Astrocyte (in vitro differentiated cells and primary cell): ENCODE data around the gene GDAP1L1. TPM values are rescaled to one million over a fixed set of nuclear protein-coding genes. Genes with fewer than 3 reads are reported as not detected.
"Not testable (repeated sequence)": the region's sequence is repeated elsewhere in the genome, so short reads cannot be mapped to it uniquely, and the experiment has no call there.

Experiments
- DNase-seq: peaks from one replicate; pipeline ENCODE4 v3.0.0-alpha.2; 2010; ENCODE audit warnings: low read depth
- FAIRE-seq: peaks from 2 replicates; lab custom pipeline; 2011; peaks lifted over from hg19 to GRCh38; lab: Jason Lieb, UNC
- H2AFZ ChIP-seq: 2 replicates; pipeline ENCODE4 v1.6.0; 2012; ENCODE audit warnings: low read depth, low read length, inconsistent platforms
- H3K27ac ChIP-seq: 2 replicates; pipeline ENCODE4 v1.5.1; 2011; ENCODE audit warnings: low read depth, low read length, inconsistent platforms
- H3K27me3 ChIP-seq: 2 replicates; pipeline ENCODE4 v1.6.0; 2011; ENCODE audit warnings: low read length, inconsistent platforms; ENCODE audit not compliant: insufficient read depth
- H3K36me3 ChIP-seq: 2 replicates; pipeline ENCODE4 v1.5.1; 2011; ENCODE audit warnings: low read length, inconsistent platforms; ENCODE audit not compliant: insufficient read depth
- H3K4me1 ChIP-seq: 2 replicates; pipeline ENCODE4 v1.5.1; 2011; ENCODE audit warnings: low read length, inconsistent platforms; ENCODE audit not compliant: insufficient read depth
- H3K4me2 ChIP-seq: 2 replicates; pipeline ENCODE4 v1.6.0; 2012; ENCODE audit warnings: low read length, inconsistent platforms
- H3K4me3 ChIP-seq: 2 replicates; pipeline ENCODE4 v1.5.1; 2011; ENCODE audit warnings: low read depth, mild to moderate bottlenecking, low read length, inconsistent platforms; ENCODE audit not compliant: insufficient read depth
- H3K79me2 ChIP-seq: 2 replicates; pipeline ENCODE4 v1.6.0; 2012; ENCODE audit warnings: mild to moderate bottlenecking, low read length, inconsistent platforms; ENCODE audit not compliant: insufficient read depth
- H3K9ac ChIP-seq: 2 replicates; pipeline ENCODE4 v1.6.0; 2012; ENCODE audit warnings: mild to moderate bottlenecking, low read length, inconsistent platforms
- H3K9me3 ChIP-seq: 2 replicates; pipeline ENCODE4 v1.5.1; 2012; ENCODE audit warnings: low read depth, mild to moderate bottlenecking, low read length, inconsistent platforms; ENCODE audit not compliant: insufficient read depth
- H4K20me1 ChIP-seq: 2 replicates; pipeline ENCODE4 v1.6.0; 2012; ENCODE audit warnings: low read length, inconsistent platforms; ENCODE audit not compliant: insufficient read depth
- H3K27ac Mint-ChIP-seq: one replicate; pipeline ENCODE4 v1.8.0; 2021; ENCODE audit warnings: mild to moderate bottlenecking, mixed read lengths; ENCODE audit not compliant: unreplicated experiment
- H3K27me3 Mint-ChIP-seq: one replicate; pipeline ENCODE4 v1.8.0; 2021; ENCODE audit warnings: low read depth, mixed read lengths; ENCODE audit not compliant: unreplicated experiment
- H3K36me3 Mint-ChIP-seq: one replicate; pipeline ENCODE4 v1.8.0; 2021; ENCODE audit warnings: low read depth, mixed read lengths; ENCODE audit not compliant: unreplicated experiment
- H3K4me1 Mint-ChIP-seq: one replicate; pipeline ENCODE4 v1.8.0; 2021; ENCODE audit warnings: low read depth, mixed read lengths; ENCODE audit not compliant: unreplicated experiment
- H3K4me3 Mint-ChIP-seq: one replicate; pipeline ENCODE4 v1.8.0; 2021; ENCODE audit warnings: mild to moderate bottlenecking, moderate library complexity, mixed read lengths; ENCODE audit not compliant: unreplicated experiment
- H3K9me3 Mint-ChIP-seq: one replicate; pipeline ENCODE4 v1.8.0; 2021; ENCODE audit warnings: mild to moderate bottlenecking, mixed read lengths; ENCODE audit not compliant: unreplicated experiment
- CTCF ChIP-seq: IDR thresholded peaks from 2 replicates; pipeline ENCODE4 v1.5.1; 2011; ENCODE audit warnings: low read depth, mild to moderate bottlenecking, inconsistent platforms, low read length, moderate library complexity; ENCODE audit not compliant: insufficient read depth
- EZH2 ChIP-seq: IDR thresholded peaks from 2 replicates; pipeline ENCODE4 v1.6.1; 2012; ENCODE audit warnings: mild to moderate bottlenecking, low read length, inconsistent platforms; ENCODE audit not compliant: insufficient read depth
- total RNA-seq: library from RNA; stranded (reverse); gene quantifications from 2 replicates; pipeline ENCODE4 v1.2.1, GENCODE V29; 2021

Gene GDAP1L1
- total RNA-seq, 1 donor from 2014 or later: 0.64 TPM

DNA sequence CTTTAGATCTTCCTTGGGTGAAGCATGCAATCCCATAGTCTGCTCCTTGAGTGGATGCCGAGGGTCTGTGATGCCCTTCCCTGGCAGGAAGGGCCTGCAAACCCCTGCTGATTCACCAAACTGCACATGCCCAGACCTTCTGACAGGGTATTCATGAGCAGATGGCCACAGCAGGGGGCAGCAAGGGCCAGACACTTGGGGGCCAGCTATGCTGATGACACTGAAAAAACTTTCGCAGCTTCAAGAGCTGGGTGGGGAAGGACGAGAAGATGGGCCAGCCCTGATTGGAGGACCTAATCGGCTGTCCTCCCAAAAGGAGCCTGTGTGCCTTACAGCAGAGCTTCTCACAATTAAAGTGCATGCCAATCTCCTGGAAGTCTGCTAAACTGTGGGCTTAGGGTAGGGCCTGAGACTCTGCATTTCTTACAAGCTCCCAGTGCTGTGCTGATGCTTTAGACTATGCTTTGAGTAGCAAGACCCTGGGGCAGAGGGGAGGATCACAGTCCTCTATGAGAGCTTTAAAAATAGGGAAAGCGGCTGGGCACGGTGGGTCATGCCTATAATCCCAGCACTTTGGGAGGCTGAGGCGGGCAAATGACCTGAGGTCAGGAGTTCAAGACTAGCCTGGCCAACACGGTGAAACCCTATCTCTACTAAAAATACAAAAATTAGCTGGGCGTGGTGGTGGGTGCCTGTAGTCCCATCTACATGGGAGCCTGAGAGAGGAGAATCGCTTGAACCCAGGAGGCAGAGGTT lies 15.2 kb upstream of the GDAP1L1 start:
- TF ChIP-seq CTCF: no peak
- TF ChIP-seq EZH2: no peak
- Mint-ChIP-seq H3K36me3 (peaks cover 2% of the 10 kb centered on the region), H3K4me3 (no peak overlapping the region), H3K4me1 (peaks cover 1% of the 10 kb centered on the region), H3K9me3 (no peaks in the 10 kb centered on the region), H3K27me3 (peaks cover 3% of the 10 kb centered on the region), H3K27ac (peak overlapping the region; percentile 0)
- no peak overlapping the region for H3K4me3 ChIP-seq
- H3K27me3 ChIP-seq: peaks cover 2% of the 10 kb centered on the region
- no peaks in the 10 kb centered on the region for H3K4me1 ChIP-seq
- H3K9ac ChIP-seq: no peak overlapping the region
- no peak for FAIRE-seq
- H3K79me2 ChIP-seq: no peaks in the 10 kb centered on the region
- H4K20me1 ChIP-seq: no peaks in the 10 kb centered on the region
- no peaks in the 10 kb centered on the region for H3K36me3 ChIP-seq
- H3K9me3 ChIP-seq: no peaks in the 10 kb centered on the region
- no peak overlapping the region for H3K4me2 ChIP-seq
- no peak overlapping the region for H3K27ac ChIP-seq
- DNase-seq: no peak
- H2AFZ ChIP-seq: no peak overlapping the region

DNA sequence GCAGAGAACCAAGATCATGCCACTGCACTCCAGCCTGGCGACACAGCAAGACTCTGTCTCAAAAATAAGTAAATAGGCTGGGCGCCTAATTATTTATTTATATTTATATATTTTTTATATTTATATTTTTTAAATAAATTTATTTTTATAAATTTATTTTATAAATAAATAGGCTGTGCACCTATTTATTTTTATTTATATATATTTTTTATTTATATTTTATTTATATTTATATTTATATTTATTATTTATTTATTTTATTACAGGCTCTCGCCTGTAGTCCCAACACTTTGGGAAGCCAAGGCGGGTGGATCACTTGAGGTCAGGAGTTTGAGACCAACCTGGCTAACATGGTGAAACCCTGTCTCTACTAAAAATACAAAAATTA lies 14.6 kb upstream of the GDAP1L1 start:
- H2AFZ ChIP-seq, H3K27ac ChIP-seq, H3K4me1 Mint-ChIP-seq, H3K36me3 Mint-ChIP-seq, H3K9ac ChIP-seq, H3K79me2 ChIP-seq, H3K27ac Mint-ChIP-seq, H3K4me3 Mint-ChIP-seq, FAIRE-seq, H3K36me3 ChIP-seq, H3K4me1 ChIP-seq, H3K9me3 Mint-ChIP-seq, H3K27me3 Mint-ChIP-seq, H3K27me3 ChIP-seq, H4K20me1 ChIP-seq, H3K4me3 ChIP-seq, H3K9me3 ChIP-seq, H3K4me2 ChIP-seq, DNase-seq: not testable (repeated sequence)

DNA sequence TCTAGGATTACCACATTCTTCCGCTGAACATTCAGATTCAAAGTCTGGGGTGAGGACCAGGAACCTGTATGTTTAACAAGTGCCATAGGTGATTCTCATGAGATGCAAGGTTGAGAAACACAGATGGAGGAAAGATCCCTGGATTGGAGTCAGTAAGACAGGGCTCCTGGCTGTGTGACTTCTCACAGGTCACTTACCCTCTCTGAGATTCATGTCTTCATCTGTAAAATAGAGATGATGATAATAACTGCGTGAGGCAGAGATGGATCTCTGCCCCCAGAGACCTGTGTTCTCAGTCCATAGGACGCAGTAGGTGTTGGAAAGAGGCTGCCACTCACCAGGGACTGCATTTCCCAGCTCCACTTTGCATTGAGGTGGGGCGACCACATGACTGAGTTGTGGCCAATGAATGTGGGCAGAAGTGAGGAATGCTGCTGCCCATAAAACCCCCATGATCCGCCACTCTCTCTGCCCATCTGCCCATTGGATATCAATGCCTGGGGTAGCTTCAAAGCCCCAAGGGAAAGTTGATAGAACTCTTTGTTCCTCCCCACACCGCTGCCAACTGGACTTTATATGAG lies 13.6 kb upstream of the GDAP1L1 start:
- Mint-ChIP-seq H3K4me1 (peaks cover 1% of the 10 kb centered on the region), H3K9me3 (no peaks in the 10 kb centered on the region), H3K27me3 (peaks cover 3% of the 10 kb centered on the region), H3K4me3 (no peak overlapping the region), H3K27ac (no peak overlapping the region), H3K36me3 (no peaks in the 10 kb centered on the region)
- Histone ChIP-seq H4K20me1 (no peaks in the 10 kb centered on the region), H3K4me2 (no peak overlapping the region), H3K36me3 (no peaks in the 10 kb centered on the region), H3K27ac (no peak overlapping the region), H3K9me3 (no peaks in the 10 kb centered on the region), H3K4me3 (no peak overlapping the region), H3K4me1 (no peaks in the 10 kb centered on the region), H3K27me3 (peaks cover 2% of the 10 kb centered on the region), H2AFZ (no peak overlapping the region), H3K9ac (no peak overlapping the region), H3K79me2 (no peaks in the 10 kb centered on the region)
- no peak for FAIRE-seq
- TF ChIP-seq CTCF: no peak
- TF ChIP-seq EZH2: no peak
- no peak for DNase-seq
